DOHH2 (cell line): ENCODE data around the gene SPOCK1.

Experiments
- H3F3A ChIP-seq: fragments of 200-600 bp; sonication (generic), shearing (Covaris generic); 2 replicates; pipeline ENCODE4 v1.6.0; 2016; ENCODE audit warnings: antibody characterized with exemption, mild to moderate bottlenecking; ENCODE audit not compliant: control insufficient read depth, insufficient read depth
- H3K27ac ChIP-seq: fragments of 200-600 bp; sonication (generic); 2 replicates; pipeline ENCODE4 v1.5.1; 2014; ENCODE audit warnings: low read depth, mild to moderate bottlenecking, low read length, moderate library complexity
- H3K27me3 ChIP-seq: fragments of 200-600 bp; sonication (generic); 2 replicates; pipeline ENCODE4 v1.6.1; 2014; ENCODE audit warnings: mild to moderate bottlenecking, low read length, mixed read lengths; ENCODE audit not compliant: control insufficient read depth
- H3K36me3 ChIP-seq: fragments of 200-600 bp; sonication (generic); 2 replicates; pipeline ENCODE4 v1.6.1; 2014; ENCODE audit warnings: mild to moderate bottlenecking, low read length, moderate library complexity, mixed read lengths; ENCODE audit not compliant: control insufficient read depth
- H3K4me1 ChIP-seq: fragments of 200-600 bp; sonication (generic); 2 replicates; pipeline ENCODE4 v1.6.1; 2014; ENCODE audit warnings: mild to moderate bottlenecking, low read length, mixed read lengths; ENCODE audit not compliant: control insufficient read depth
- H3K4me2 ChIP-seq: fragments of 200-600 bp; sonication (generic); 2 replicates; pipeline ENCODE4 v1.6.0; 2014; ENCODE audit warnings: mild to moderate bottlenecking, low read length, moderate library complexity
- H3K4me3 ChIP-seq: fragments of 200-600 bp; sonication (generic); 2 replicates; pipeline ENCODE4 v1.5.1; 2014; ENCODE audit warnings: mild to moderate bottlenecking, low read length, mixed read lengths
- H3K79me2 ChIP-seq: fragments of 200-600 bp; sonication (generic); 2 replicates; pipeline ENCODE4 v1.6.1; 2014; ENCODE audit warnings: mild to moderate bottlenecking, low read length, mixed read lengths; ENCODE audit not compliant: control insufficient read depth
- H3K9me2 ChIP-seq: fragments of 200-600 bp; sonication (generic); replicated peaks from 2 replicates; pipeline ENCODE4 v1.6.1; 2014; ENCODE audit warnings: mild to moderate bottlenecking, low read length, mixed read lengths; ENCODE audit not compliant: control insufficient read depth
- H3K9me3 ChIP-seq: fragments of 200-600 bp; sonication (generic); 2 replicates; pipeline ENCODE4 v1.6.1; 2014; ENCODE audit warnings: antibody characterized with exemption, low read length, mixed read lengths; ENCODE audit not compliant: control insufficient read depth, insufficient read depth
- H4K20me1 ChIP-seq: fragments of 200-600 bp; sonication (generic); 2 replicates; pipeline ENCODE4 v1.6.0; 2014; ENCODE audit warnings: low read depth, mild to moderate bottlenecking, antibody characterized with exemption, low read length, moderate library complexity; ENCODE audit not compliant: control insufficient read depth, insufficient read depth
- CTCF ChIP-seq: fragments of 200-600 bp; sonication (generic); IDR thresholded peaks from one replicate; pipeline ENCODE4 v1.5.1; 2014; ENCODE audit warnings: antibody characterized with exemption, mild to moderate bottlenecking, low read depth, low read length; ENCODE audit not compliant: poor library complexity, severe bottlenecking
- EZH2phosphoT487 ChIP-seq: fragments of 200-600 bp; sonication (generic); IDR thresholded peaks from 2 replicates; pipeline ENCODE4 v1.6.1; 2017; ENCODE audit warnings: borderline replicate concordance, mild to moderate bottlenecking, antibody characterized with exemption, low read length, moderate library complexity, mixed read lengths

The SPOCK1 gene

GRCh38 chr5:137086342-137086741 lies 412.8 kb downstream of the SPOCK1 start:
- Histone ChIP-seq H3K79me2 (no peaks in the 10 kb centered on the region), H4K20me1 (no peaks in the 10 kb centered on the region), H3K4me1 (no peaks in the 10 kb centered on the region), H3K27me3 (no peaks in the 10 kb centered on the region), H3F3A (no peaks in the 10 kb centered on the region; the same call in 1 of the 2 replicates), H3K4me3 (no peak overlapping the region), H3K9me3 (no peaks in the 10 kb centered on the region), H3K9me2 (no peaks in the 10 kb centered on the region), H3K4me2 (no peak overlapping the region), H3K36me3 (no peaks in the 10 kb centered on the region), H3K27ac (no peak overlapping the region)
- TF ChIP-seq EZH2phosphoT487 (no peak), CTCF (no peak)

GRCh38 chr5:137085206-137085605 lies 413.9 kb downstream of the SPOCK1 start:
- Histone ChIP-seq H3K9me2 (no peaks in the 10 kb centered on the region), H3K79me2 (no peaks in the 10 kb centered on the region), H3K36me3 (no peaks in the 10 kb centered on the region), H3K27me3 (no peaks in the 10 kb centered on the region), H3K9me3 (no peaks in the 10 kb centered on the region), H3K4me3 (no peak overlapping the region), H3K4me1 (no peaks in the 10 kb centered on the region), H3K27ac (no peak overlapping the region), H3F3A (no peaks in the 10 kb centered on the region; the same call in 1 of the 2 replicates), H4K20me1 (no peaks in the 10 kb centered on the region), H3K4me2 (no peak overlapping the region)
- no peak for TF ChIP-seq EZH2phosphoT487
- no peak for TF ChIP-seq CTCF

GRCh38 chr5:137084016-137084415 lies 415.1 kb downstream of the SPOCK1 start:
- Histone ChIP-seq H3K36me3 (no peaks in the 10 kb centered on the region), H3K27me3 (no peaks in the 10 kb centered on the region), H3K4me3 (no peak overlapping the region), H3K4me1 (peaks cover 3% of the 10 kb centered on the region), H3K27ac (no peak overlapping the region), H3F3A (no peaks in the 10 kb centered on the region; the same call in 1 of the 2 replicates), H3K9me3 (no peaks in the 10 kb centered on the region), H3K9me2 (no peaks in the 10 kb centered on the region), H3K4me2 (no peak overlapping the region), H4K20me1 (no peaks in the 10 kb centered on the region), H3K79me2 (no peaks in the 10 kb centered on the region)
- TF ChIP-seq CTCF (no peak), EZH2phosphoT487 (no peak)
